TTC549 (cell line): ENCODE data around the gene DDRGK1.

Source experiments
- FAIRE-seq: peaks from 2 replicates; lab custom pipeline; 2012; peaks lifted over from hg19 to GRCh38; lab: Jason Lieb, UNC

Gene DDRGK1

DNA sequence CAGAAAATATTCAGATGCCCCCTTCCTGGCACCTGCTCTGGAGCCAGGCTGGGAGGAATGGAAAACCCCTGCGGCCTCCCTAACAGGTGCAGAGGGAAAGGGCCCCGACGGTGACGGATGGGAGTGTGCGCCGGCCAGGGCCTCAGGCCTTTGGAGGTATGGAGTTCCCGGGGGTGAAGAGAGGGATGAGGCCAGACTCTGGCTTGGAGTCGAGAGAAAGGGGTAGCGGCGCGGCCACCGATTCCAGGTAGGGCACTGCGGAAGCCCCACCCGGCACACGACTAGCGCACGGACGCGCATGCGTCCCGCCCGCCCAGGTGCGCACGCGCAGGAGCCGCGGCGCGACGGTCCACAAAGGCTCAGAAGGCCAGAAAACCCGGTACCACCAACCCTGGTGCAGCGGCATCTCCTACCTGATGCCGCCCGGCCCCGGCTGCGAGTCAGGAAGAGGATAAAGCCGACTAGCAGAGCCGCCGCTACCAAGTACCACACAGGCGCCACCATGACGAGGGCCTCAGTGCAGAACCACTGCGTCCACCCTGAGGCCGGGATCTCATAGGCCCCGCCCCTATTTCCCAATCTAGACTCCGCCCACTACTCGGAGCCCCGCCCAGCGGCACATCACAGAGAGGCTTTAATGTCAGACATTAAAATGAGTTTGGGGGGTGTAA lies at the start of gene DDRGK1:
Gene DDRGK1 (minus strand): TSS at position 559 of the 671 bp plus-strand sequence. CDS start 55 bp downstream, at position 504.
- FAIRE-seq: no peak

DNA sequence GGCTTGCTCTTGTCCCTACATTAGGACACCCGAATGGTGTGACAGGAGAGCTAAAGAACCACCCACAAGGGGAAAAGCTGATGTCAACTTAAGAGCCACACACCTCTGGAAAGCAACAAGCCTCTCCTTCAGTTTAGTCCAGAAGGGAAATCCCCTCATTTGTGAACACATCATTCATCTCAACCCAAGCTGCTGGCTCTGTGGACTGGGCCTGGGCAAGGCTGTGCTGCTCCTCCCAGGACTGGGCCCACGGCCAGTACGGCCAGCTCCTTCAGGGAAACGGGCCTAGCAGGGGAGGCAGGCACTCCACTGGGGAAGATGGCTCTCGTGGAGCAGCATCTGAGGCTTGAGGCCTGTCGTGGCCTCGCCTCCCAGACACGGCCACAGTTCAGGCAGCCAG lies 47.3 kb upstream of the DDRGK1 start:
- FAIRE-seq: no peak

DNA sequence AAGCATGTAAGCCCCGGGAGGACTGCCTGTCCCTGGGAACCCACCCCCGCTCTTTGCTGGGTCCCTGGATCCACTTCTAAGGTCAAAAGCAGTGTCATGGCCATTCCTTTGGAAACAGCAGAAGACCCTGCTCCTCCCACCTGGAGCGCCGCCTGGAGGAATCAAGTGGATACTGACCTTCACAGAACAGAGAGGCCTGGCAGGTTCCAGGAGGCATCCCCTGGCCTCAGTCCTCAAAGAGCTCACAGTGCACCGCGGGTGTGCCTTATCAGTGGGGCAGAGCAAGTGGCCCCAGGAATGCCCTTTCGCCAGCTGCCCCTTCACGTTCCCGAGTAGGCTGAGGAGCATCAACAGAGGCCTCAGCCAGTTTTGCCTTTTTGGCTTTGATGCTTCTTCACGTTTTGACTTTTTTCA lies 45.6 kb upstream of the DDRGK1 start:
- no peak for FAIRE-seq

DNA sequence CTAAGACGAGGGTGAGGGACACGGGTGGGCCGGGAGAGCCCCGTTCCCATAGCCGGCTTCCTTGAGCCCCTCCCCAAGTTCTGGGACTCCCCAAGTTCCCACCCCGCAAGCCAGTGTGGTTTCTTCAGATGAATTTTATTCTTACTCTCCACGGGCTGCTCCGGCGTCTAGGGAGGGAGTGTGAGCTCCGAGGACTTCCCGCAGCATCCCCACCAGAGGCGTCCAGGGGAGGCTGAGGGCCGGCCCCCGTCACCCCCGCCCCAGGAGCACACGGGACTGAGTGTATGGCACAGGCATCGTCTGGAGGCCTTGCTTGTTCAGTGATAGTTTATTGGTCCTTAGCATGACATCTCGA lies 44.5 kb upstream of the DDRGK1 start:
- no peak for FAIRE-seq

DNA sequence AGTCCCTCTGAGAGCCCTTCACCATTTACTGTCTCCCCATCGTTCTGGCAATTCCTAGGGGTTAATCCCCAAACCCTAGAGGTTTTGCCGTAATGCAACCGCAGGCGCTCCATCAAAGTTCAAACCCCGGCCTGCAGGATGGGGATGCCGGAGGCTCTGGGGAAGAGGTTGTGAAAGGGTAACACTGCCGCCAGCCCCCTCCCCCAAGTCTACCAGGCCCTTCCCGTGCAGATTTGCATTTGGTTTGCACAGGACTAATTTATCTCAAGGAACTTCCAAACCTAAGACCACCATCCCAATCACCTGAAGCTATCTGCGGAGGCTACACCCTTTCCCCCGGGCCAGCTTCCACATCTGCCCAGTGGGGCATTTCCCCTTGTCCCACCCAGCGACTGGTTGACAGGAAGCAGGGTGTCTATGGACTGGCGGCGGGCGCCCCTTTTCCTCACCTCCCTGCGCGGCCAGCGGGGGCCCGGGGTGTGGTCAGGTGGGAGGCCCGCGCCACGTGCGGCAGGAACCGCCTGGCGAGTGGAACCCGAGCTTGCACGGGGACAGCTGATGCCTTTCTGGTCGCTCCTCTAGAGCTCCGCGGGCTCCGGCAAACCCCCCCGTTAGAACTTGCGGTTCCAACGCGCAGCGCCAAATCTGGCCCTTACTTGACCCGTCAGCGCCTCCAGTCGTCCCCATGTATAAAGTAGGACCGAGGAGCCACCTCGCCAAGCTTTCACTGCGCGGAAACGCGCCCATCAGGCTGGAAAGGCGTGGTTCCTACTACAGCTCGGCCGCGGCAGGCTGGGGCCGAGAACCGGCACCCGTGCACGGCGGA lies 43.9 kb upstream of the DDRGK1 start:
- FAIRE-seq: no peak

DNA sequence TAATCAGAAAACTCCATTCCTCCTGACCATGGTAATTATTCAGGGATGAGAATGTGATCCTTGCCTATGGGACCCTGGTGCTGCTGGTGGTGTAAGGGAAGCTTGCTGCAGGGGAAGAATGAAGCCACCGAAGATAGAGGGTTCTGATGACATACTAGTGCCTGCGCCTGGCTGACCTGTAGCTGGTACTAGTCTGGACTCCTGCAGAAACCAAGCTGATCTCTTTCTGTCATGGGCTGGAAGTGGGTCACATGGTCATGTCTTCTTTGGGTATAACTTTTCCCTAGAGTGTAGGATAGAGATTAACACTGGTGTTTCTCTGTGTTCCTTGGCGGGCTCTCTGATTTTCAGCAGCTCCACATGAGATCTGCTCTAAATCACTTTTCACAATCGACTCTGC lies 43.2 kb upstream of the DDRGK1 start:
- no peak for FAIRE-seq

DNA sequence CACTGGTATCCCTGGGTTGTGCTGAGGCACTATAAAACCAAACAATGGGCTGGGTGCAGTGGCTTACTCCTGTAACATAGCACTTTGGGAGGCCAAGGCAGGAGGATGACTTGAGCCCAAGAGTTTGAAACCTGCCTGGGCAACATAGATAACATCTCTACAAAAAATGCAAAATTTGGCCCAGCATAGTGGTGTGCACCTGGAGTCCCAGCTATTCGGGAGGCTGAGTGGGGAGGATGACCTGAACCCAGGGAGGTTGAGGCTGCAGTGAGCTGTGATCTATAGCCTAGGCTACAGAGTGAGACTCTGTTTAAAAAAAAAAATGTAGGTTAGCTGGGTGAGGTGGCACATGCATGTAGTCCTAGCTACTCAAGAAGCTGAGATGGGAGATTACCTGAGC lies 42.2 kb upstream of the DDRGK1 start:
- FAIRE-seq: no peak

DNA sequence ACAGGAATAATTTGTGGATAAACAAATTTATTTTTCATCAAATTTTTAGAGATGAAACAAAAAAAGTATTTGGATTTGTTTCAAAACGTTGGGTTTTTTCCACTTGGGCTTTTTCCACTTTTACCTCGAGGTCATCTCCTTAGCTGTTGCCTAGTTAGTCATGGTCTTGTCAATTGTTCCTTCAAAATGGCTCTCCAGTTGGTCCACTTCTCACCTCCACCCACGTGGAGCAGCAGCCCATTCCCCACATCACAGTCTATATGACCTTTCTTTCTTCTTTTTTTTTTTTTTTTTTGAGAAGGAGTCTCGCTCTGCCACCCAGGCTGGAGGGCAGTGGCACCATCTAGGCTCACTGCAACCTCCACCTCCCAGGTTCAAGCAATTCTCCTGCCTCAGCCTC lies 41.2 kb upstream of the DDRGK1 start:
- FAIRE-seq: no peak

DNA sequence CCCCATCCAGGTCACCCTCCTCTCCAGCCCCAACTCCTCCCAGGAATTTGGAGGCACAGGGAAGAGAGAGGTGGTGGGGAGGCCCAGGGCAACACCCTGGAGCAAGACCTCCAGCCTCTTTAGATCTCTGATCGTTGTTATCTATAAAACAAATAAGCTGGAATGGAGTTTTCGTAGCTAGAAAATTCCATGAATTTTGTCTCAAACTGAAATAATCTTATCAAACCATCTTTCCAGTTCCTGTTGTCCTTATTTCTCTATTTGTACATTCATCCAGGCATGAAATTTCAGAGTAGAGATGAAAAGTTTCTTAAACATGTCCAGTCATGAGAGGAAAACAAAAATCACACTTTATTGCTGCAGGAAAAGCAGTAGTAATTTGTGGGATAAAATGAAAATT lies 40.7 kb upstream of the DDRGK1 start:
- FAIRE-seq: no peak

DNA sequence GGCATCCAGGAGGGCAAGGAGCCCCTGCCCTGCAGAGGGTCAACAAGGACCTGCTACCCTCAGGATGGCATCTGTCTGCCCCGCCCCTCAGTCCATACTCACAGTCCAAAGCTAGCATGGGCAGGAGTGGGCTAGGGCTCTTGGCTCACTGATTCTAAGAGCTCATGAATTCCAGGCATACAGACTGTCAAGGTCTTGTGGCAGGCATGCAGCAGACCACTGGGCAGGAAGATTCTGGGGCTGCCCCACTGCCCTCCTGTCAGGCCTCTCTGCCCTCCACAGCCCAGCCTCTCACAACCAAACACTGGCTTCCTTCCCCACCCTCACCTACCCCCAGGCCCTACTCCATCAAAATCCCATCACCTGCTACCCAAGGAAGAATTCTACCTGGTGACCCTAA lies 40.1 kb upstream of the DDRGK1 start:
- no peak for FAIRE-seq

DNA sequence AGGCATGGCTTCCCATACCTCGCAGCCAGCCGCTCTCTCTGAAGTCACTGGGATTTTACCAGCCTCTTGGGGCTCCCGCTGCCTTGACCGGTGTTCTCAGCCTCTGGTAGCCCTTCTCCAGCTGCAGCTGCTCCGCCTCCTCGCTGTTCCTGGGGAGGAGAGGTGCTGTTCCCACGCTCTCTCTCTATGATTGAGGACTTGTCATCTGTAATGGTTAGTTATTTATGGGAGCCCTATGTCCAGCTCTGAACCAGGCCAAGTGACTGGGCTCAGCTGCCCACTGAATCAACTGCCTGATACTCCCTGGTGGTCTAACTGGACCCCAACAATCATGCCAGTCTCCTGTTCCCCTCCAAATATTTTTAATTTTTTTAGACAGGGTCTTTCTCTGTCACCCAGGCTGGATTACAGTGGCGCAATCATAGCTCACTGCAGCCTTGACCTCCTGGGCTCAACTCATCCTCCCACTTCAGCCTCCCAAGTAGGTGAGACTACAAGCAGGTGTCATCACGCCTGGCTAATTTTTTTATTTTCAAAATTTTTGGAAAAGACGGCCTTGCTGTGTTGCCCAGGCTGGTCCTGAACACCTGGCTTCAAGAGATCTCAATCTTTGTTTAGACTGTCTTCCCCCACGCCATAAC lies 39.4 kb upstream of the DDRGK1 start:
- no peak for FAIRE-seq

DNA sequence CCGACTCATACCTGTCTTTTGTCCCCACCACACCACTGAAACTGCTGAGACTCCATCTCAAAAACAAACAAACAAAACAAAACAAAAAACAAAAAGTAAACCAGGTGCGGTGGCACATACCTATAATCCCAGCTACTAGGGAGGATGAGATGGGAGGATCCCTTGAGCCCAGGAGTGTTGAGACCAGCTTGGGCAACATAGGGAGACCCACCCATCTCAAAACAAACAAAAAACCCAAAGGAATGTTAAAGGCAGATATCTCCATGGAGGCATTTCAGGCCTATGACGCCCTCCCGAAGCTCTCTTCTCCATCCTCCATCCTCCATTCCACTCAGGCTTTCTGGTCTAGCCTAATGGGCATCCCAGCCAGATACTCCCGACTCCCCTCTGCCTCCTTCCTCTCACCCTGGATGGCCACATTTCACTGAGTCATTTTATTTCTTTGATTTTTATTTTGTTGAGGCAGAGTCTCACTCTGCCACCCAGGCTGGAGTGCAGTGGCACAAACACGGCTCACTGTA lies 37.8 kb upstream of the DDRGK1 start:
- no peak for FAIRE-seq

DNA sequence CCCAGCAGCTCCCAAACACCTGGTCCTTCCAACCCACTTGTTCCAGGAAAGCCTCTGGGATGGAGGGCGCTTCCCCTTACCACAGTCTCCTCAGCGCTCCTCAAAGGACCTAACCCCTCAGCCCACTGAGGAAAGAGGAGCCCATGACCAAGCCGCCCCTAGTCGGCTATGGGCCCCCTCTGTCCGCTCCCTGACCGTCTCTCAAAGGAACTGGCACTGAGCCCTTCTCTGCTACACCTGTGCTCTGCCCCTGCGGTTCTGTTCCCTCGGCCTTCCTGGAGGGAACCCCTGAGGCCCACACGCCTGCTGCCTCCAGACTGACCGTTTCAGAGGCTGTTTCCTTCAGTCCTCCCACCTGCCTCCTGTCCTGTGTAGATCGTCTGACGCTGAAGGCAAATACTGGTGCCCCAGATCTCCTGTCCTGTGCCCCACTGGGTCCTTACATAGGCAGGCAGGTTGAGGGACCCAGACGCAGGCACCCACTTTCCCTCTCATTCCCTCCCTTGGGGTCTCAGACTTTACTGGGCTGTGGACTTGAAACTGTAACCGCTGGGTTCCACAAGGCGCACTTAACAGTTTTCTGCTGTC lies 36.4 kb upstream of the DDRGK1 start:
- FAIRE-seq: no peak

DNA sequence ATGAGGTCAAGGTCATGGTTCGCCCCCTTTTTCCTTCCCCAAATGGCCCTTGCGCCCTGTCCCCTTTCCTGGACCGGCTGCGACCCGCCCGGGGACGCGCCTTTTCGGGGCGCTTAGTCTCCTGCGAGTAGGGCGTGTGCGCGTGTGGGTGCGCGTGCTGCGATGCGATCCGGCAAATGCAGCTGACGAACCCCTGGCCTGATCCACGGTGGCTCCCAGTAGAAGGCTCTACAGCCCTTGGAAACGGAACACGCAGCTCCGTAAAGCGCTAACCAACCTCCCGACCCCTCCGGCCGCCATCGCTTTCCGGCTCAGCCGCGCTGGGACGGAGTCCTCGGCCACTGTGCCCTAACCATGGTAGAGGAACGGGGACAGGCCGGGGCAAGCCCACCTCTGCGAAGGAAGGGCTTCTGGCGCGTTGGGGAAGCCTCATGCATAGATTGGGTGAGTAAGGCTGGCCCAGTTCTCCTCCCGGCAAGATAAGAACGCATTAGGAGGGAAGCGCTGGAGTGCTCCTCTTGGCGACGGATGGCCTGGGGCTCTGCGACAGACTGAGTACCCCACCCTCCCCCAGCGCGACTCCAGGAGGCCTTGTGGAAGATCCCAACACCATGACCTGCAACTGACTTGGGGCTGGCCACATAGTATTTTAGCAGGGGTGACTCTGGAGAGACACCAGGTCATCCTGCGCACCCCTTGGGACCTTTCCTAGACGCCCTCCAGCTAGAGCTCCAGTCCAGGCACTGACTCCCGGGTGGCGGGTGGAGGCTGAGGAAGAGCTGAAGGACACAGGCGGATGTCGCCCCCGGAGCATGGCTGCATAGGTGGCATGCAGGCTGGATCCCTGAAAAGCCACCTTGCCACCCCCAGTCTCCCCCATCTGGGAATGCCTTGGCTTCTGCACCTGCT lies 35.6 kb upstream of the DDRGK1 start:
- no peak for FAIRE-seq

DNA sequence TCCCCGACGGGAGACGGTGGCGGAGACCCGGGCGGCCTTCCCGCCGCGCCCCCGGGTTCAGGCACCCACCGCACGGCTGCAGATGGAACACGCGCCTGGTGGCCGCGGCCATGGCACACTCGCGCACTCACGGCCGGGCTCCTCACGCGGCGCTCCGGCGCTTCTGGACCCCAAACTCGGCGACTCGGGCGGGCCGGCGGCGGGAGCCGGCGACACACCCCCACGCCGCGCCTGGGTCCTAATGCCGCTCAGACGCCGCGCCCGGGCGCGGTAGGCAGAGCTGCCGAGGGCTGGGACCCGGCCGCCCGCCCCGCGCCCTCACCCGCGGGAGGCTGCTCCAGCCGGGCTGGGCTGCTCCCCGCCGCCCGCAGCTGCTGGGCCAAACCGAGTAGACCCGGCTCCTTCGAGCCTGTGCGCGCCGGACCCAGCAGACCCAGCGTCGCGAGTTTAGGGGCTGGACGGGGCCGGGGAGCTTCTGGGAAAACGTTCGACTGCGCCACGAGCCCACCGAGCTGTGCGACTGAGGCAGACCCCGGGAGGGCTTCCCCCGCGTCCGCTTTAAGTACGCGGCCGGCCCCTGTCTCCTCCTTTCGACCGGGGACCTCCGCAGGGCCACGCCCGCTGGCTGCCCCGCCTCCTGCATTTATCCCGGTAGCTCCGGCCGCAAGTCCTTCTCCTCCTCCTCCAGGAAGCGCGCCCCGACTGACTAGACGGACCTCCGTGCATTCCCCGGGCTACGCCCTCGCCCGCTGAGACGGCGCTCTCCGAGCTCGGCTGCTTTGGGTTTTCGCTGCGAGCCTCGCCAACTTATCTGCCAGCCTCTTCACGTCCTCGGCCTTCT lies 34.8 kb upstream of the DDRGK1 start, which contains the start of gene SLC4A11:
Gene SLC4A11 (minus strand): TSS at position 165 of the 841 bp plus-strand sequence. CDS start 53 bp downstream, at position 112.
- no peak for FAIRE-seq

DNA sequence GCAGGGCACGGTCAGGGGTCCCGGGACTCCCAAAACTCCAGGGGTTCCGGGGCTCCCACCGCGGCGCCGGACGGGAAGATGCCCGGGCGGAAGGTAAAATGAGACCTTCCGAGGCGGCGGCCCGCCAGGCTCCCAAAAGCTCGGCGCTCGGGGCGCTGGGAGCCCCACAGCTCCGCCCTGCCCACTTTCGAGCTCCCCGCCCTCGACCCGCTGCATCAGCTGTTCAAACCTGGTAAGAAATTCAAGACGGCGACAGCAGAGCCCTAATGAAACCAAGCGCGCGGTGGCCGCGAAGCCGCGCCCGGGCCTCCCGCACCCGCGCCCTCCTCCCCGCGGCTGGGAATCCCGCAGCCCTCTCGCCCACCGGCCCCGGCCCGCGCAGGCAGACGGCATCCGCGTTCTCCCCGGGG lies 34.1 kb upstream of the DDRGK1 start:
- no peak for FAIRE-seq

DNA sequence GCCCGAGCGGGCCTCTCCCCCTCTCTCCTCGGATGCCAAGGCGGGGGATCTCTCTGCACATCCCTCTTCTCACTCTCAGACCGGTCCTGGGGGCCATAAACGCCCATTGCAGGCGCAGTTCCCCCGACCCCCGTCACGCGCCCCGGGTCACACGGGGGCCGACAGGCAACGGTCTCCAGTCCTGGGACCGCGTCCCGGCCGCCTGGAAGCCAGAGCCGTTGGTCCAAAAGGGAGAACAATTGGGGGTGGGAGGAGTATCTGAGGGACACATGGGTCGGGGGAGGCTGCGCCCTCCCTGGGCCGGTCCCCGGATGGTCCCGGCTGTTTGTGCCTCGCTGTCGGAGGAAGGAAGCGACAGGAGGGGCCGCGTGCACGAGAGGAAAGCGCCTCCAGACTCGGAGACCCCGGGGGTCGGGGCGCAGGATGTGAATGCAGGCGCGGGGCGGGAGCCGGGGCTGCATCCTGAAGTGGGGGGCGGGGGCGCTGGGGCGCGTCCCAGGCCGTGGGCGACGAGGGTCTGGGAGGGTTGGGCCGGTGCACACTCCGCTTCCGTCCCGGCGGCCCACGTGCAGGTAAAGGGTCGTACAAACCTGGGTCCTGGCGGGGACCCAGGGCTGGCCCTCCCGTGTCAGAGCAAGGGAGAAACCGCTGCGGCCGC lies 33.6 kb upstream of the DDRGK1 start:
- FAIRE-seq: no peak

DNA sequence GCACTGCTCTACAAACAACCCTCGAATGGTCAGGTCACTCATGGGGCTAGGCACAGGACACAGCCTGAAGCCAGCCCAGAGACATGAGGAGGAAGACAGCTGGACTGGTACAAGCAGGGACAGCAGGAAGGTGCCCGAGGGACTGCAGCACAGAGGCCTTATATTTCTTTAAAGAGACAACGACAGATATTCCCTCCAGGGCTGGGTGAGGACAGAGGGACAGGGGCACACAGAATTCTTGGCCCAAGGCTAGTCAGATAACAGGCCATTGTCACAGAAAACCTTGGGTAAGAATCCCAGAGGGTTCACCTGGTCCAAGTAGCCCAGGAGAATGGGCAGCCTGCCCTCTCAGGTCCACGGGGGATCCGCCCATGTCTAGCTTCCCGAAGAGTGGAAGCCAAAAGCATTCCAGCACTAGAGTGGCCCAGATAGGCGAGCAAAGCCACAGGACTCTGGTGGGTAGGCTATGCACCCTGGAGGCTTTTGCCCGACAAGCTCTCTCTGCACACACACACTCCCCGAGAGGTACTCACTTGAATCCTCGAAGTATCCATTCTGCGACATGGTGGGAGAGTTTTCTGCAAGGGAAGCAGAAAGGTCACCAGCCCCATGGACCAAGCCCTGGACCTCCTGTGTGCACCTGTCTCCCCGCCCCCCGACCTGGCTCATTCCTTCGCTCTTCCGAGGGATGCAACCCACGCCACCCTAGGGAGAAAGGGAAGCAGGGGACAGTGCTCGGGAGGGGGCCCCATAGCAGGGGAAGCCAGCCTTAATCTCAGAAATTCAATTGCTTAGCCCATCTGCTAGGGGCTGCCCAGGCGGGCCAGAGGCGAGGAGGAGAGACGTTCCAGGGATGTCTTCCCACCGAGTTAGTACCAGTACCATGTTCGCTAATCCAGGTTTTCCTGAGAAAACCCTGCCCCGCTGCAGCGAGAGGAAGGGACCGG lies 32.8 kb upstream of the DDRGK1 start:
- FAIRE-seq: no peak
